ENCODE data around the gene GTF2H3. TPM values are rescaled to one million over a fixed set of nuclear protein-coding genes. Genes with fewer than 3 reads are reported as not detected.

The GTF2H3 gene
- total RNA-seq (10 to 100 TPM; 10.6 to 27.8 (median 20.9) TPM), polyA plus RNA-seq (10 to 100 TPM in 1 of 3 donors, 1 to 10 TPM in 2; 4.2 to 35.6 (median 4.6) TPM)
- long read RNA-seq, donor 1, partial matches to known transcripts = 0 of 4 reads
- long read RNA-seq, donor 1, other reads (novel, unspliced or antisense) = 0 of 4 reads
- long read RNA-seq, donor 2, transcript GTF2H3-212 (13 exons, 3,329 nt) = major isoform, 6 of 16 reads
- long read RNA-seq, donor 2, partial matches to known transcripts = 10 of 16 reads
- long read RNA-seq, donor 2, other reads (novel, unspliced or antisense) = 0 of 16 reads
- long read RNA-seq, donor 3, transcript GTF2H3-212 (13 exons, 3,329 nt) = major isoform, 6 of 7 reads
- long read RNA-seq, donor 3, partial matches to known transcripts = 0 of 7 reads
- long read RNA-seq, donor 3, other reads (novel, unspliced or antisense) = 0 of 7 reads
- long read RNA-seq, donor 4, transcript GTF2H3-212 (13 exons, 3,329 nt) = major isoform, 5 of 8 reads
- long read RNA-seq, donor 4, partial matches to known transcripts = 2 of 8 reads
- long read RNA-seq, donor 4, other reads (novel, unspliced or antisense) = 1 of 8 reads
- long read RNA-seq, donor 5, partial matches to known transcripts = 1 of 5 reads
- long read RNA-seq, donor 5, other reads (novel, unspliced or antisense) = 0 of 5 reads
- long read RNA-seq, donor 6, partial matches to known transcripts = 2 of 2 reads
- long read RNA-seq, donor 6, other reads (novel, unspliced or antisense) = 0 of 2 reads
- long read RNA-seq, donor 7 = 0 reads
- long read RNA-seq, donor 8, partial matches to known transcripts = 0 of 6 reads
- long read RNA-seq, donor 8, other reads (novel, unspliced or antisense) = 0 of 6 reads
- long read RNA-seq, donor 9, partial matches to known transcripts = 0 of 4 reads
- long read RNA-seq, donor 9, other reads (novel, unspliced or antisense) = 0 of 4 reads
- long read RNA-seq, donor 10, partial matches to known transcripts = 0 of 2 reads
- long read RNA-seq, donor 10, other reads (novel, unspliced or antisense) = 0 of 2 reads

DNA sequence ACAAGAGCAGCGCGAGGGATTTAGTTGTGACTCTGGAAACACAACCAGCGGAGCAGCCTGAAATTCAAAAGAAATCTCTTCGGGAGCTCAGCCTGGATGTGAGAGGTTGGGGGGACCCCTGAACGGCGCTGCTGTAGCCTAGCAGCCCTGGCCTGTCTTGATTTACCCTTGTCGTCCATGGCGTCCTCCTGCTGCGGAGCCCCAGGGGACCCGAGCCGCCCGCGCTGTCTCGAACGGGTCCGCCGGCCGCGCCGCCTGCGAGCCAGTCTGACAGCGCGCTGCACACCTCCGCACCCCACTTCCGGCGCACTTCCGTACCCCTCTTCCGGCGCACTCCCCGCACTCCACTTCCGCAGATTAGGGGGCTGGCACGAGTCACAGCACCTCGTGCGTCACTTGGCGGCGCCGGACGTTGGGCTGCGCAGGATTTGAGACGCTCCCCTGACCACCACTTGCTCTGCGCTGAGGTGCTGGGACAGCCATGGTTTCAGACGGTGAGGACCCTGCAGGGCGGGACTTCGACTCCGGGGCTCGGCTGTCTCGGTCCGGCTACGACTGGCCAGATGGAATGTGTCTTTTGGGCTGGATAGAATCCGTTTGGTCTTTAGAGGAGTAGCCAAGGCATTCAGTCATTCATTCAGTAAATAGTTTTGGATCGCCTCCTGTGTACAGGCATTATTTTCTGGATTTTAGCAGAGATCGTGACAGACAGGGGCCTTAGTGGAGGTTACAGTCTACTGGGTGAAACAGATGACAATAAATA is at the start of gene GTF2H3, which contains the start of gene EIF2B1:
TSS of gene GTF2H3 (plus strand) at position 451 of the 763 bp plus-strand sequence. CDS start at position 482, 31 bp downstream.
TSS of gene EIF2B1 (minus strand) at position 308 of the 763 bp plus-strand sequence. CDS start at position 179, 129 bp downstream.
- Histone ChIP-seq H3K4me3 (peak within 1 kb of the TSS; percentile 28 to 88 (median 74)), H3K9me3 (replicated peaks in 1 of 3) (no peaks in the 10 kb centered on the region), H3K27me3 (no peaks in the 10 kb centered on the region), H3K4me1 (replicated peaks in 1 of 2) (peaks cover 8 to 16% of the 10 kb centered on the region in 2 donors), H3K36me3 (replicated peaks in 1 of 2) (peaks cover 0 to 33% of the 10 kb centered on the region in 2 donors), H3K27ac (peak within 1 kb of the TSS in 4 of 5 donors; percentile 11 to 88 (median 64))
- WGBS, 4 donors = 0 to 1% (median 0%) methylated on average over 11 to 52 of the region's 52 CpGs
- intact Hi-C loops (cut with DNase I) = no loop called here
- peak; percentile 94 to 99 (median 97) for DNase-seq
- TF ChIP-seq POLR2A (IDR thresholded peaks at IDR 0.05) = peak; percentile 63 to 85
- TF ChIP-seq, protein P1, sequence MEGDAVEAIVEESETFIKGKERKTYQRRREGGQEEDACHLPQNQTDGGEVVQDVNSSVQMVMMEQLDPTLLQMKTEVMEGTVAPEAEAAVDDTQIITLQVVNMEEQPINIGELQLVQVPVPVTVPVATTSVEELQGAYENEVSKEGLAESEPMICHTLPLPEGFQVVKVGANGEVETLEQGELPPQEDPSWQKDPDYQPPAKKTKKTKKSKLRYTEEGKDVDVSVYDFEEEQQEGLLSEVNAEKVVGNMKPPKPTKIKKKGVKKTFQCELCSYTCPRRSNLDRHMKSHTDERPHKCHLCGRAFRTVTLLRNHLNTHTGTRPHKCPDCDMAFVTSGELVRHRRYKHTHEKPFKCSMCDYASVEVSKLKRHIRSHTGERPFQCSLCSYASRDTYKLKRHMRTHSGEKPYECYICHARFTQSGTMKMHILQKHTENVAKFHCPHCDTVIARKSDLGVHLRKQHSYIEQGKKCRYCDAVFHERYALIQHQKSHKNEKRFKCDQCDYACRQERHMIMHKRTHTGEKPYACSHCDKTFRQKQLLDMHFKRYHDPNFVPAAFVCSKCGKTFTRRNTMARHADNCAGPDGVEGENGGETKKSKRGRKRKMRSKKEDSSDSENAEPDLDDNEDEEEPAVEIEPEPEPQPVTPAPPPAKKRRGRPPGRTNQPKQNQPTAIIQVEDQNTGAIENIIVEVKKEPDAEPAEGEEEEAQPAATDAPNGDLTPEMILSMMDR (IDR thresholded peaks at IDR 0.05) = peak in 1 of 6 experiments; percentile 9

DNA sequence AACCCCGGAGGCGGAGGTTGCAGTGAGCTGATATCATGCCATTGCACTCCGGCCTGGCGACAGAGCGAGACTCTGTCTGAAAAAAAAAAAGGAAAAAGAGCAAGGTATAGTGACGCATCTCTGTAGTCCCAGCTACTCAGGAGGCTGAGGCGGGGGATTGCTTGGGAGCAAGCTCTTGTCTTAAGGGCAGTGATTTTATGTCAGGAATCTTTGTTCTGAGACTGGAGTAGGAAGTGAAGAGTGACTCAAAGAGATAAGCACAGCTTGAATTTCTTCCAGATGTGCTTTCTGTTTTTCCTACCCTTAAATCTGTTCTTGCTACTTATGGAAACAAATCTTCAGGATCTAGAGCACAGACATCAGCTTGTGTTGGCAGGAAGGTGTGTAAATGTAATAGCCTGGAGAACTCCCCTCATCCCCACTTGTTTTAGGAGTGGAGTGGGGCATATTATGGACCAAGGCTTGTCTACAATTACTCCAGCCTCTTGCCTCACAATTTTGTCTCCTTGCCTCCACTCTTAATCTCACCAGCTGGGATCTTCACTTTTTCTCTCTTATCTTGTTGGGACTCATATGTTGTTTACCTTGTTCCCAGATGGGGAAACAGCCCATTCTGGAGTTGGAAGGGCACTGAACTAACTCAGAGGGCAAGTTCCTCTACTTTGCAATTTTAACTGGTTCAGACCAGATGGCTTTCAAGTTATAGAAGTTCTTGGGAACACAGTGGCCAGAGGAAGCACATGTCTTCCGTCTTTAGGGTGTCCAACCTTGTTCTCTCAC is 41.7 kb upstream of the GTF2H3 start:
- WGBS, 4 donors = 51 to 63% (median 55%) methylated on average over 8 of the region's 8 CpGs
- DNase-seq = no peak
- TF ChIP-seq POLR2A (IDR thresholded peaks at IDR 0.05) = peak in 1 of 2 donors; percentile 14
- TF ChIP-seq, protein P1 (IDR thresholded peaks at IDR 0.05) = no peak
- Histone ChIP-seq H3K36me3 (replicated peaks in 1 of 2) (peaks cover 0 to 96% of the 10 kb centered on the region in 2 donors), H3K9me3 (replicated peaks in 1 of 3) (no peaks in the 10 kb centered on the region), H3K27me3 (no peaks in the 10 kb centered on the region), H3K27ac (peak overlapping the region in 3 of 5 donors; percentile 21 to 31 (median 30)), H3K4me1 (replicated peaks in 1 of 2) (peaks cover 23 to 62% of the 10 kb centered on the region in 2 donors), H3K4me3 (no peak overlapping the region)
- intact Hi-C loops (cut with DNase I) = no loop called here

DNA sequence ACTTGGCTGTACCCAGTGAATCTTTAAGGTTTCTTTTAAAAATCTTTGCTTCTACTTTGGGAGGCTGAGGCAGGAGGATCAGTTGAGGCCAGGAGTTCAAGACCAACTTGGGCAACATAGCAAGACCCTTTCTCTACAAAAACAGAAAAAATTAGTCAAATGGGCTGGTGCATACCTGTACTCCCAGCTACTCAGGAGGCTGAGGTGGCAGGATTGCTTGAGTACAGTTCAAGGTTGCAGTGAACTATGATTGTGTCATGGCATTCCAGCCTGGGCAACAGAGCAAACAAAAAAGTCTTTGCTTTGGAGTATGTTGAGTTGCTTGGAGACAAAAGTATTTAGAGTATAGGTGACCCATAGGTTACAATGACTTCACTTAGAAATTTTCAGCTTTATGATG is 37.9 kb upstream of the GTF2H3 start:
- peaks cover 0 to 82% of the 10 kb centered on the region in 2 donors for H3K36me3 ChIP-seq (replicated peaks in 1 of 2)
- DNase-seq = peak in 2 of 7 donors; percentile 41 to 49
- H3K4me3 ChIP-seq = no peak overlapping the region
- TF ChIP-seq, protein P1 (IDR thresholded peaks at IDR 0.05) = no peak
- no peak for TF ChIP-seq POLR2A (IDR thresholded peaks at IDR 0.05)
- H3K9me3 ChIP-seq (replicated peaks in 1 of 3) = no peaks in the 10 kb centered on the region
- intact Hi-C loops (cut with DNase I) = no loop called here
- H3K27me3 ChIP-seq = no peaks in the 10 kb centered on the region
- H3K4me1 ChIP-seq (replicated peaks in 1 of 2) = peaks cover 15 to 40% of the 10 kb centered on the region in 2 donors
- peak overlapping the region in 2 of 5 donors; percentile 32 to 50 for H3K27ac ChIP-seq
